Mesenteric fat pad (tissue), 1 donor: ENCODE measurements around the gene SEH1L. TPM values are rescaled to one million over a fixed set of nuclear protein-coding genes. Genes with fewer than 3 reads are reported as not detected.
"Not testable (repeated sequence)": the region's sequence is repeated elsewhere in the genome, so short reads cannot be mapped to it uniquely, and the experiment has no call there.

Source experiments
- DNase-seq: peaks from one replicate; pipeline ENCODE4 v3.0.0-alpha.2; 2020; ENCODE audit warnings: low spot score
- total RNA-seq: library from RNA; stranded (reverse); fragmentation: NEBNext Ultra II Directional; extraction: Animal tissue kit (Norgen Biotek cat#: 25700); gene quantifications from one replicate; pipeline ENCODE4 v1.2.1, GENCODE V29; 2021
- donor health status: DM: yes; HTN: yes; CAD: no.

SEH1L gene
- total RNA-seq, 1 donor from 2014 or later: 57.0 TPM

- no peak for DNase-seq
These were observed 47.6 kb downstream of the SEH1L start for GRCh38 chr18:12995424-12995823.

- DNase-seq: no peak
These were observed 48.2 kb downstream of the SEH1L start for GRCh38 chr18:12995952-12996477.

- DNase-seq: no peak
These were observed 49.0 kb downstream of the SEH1L start for GRCh38 chr18:12996661-12997292.

- not testable (repeated sequence) for DNase-seq
These were observed 49.5 kb downstream of the SEH1L start for GRCh38 chr18:12997330-12997729.

- no peak for DNase-seq
These were observed 50.7 kb downstream of the SEH1L start for GRCh38 chr18:12998332-12999060.

- no peak for DNase-seq
These were observed 55.7 kb downstream of the SEH1L start for GRCh38 chr18:13003466-13003896.

- DNase-seq: no peak
These were observed 56.6 kb downstream of the SEH1L start for GRCh38 chr18:13004396-13004795.

- DNase-seq: no peak
These were observed 57.5 kb downstream of the SEH1L start for GRCh38 chr18:13005289-13005688.

GRCh38 chr18:13006531-13007247 is 58.9 kb downstream of the SEH1L start:
- no peak for DNase-seq

- DNase-seq: no peak
These were observed 59.4 kb downstream of the SEH1L start for GRCh38 chr18:13007248-13007560.

GRCh38 chr18:13011719-13012118 is 63.9 kb downstream of the SEH1L start:
- no peak for DNase-seq

- DNase-seq: no peak
These were observed 66.4 kb downstream of the SEH1L start for GRCh38 chr18:13014232-13014631.

GRCh38 chr18:13014818-13015217 is 67.0 kb downstream of the SEH1L start:
- no peak for DNase-seq

- no peak for DNase-seq
These were observed 69.5 kb downstream of the SEH1L start for GRCh38 chr18:13017247-13017875.

- DNase-seq: no peak
These were observed 70.6 kb downstream of the SEH1L start for GRCh38 chr18:13018374-13018773.

GRCh38 chr18:13019301-13019700 is 71.5 kb downstream of the SEH1L start:
- DNase-seq: no peak

- no peak for DNase-seq
These were observed 74.8 kb downstream of the SEH1L start for GRCh38 chr18:13022644-13023043.

GRCh38 chr18:13025233-13025632 is 77.4 kb downstream of the SEH1L start:
- no peak for DNase-seq

- no peak for DNase-seq
These were observed 78.9 kb downstream of the SEH1L start for GRCh38 chr18:13026583-13027270.

- no peak for DNase-seq
These were observed 81.1 kb downstream of the SEH1L start for GRCh38 chr18:13028869-13029268.

GRCh38 chr18:13032173-13032572 is 84.4 kb downstream of the SEH1L start:
- no peak for DNase-seq
